OCI-M2 (cell line): ENCODE data around the gene CASK.
"Not testable (repeated sequence)": the region's sequence is repeated elsewhere in the genome, so short reads cannot be mapped to it uniquely, and the experiment has no call there.

Experiments used
- DNase-seq: peaks from one replicate; lab custom pipeline; 2025; ENCODE audit not compliant: unreplicated experiment; lab: John Stamatoyannopoulos, UW

CASK gene

DNA sequence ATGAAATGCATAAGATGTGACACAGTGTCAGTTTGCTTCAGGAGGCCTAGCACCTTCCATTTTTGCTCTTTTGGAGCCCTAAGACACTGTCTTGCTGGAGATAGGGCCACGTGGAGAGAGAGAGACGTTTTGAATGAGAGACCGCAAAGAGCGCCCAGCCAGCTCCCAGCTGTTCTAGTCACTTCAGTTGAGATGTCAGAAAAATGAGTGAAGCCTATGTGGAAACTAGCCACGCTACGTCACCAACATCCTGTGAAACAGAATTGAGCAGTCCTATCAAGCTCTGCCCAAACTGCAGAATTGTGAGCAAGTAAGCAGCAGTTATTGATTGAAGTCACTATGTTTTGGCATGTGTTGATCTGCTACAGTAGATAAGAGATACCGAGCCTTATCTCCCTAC lies 186.3 kb downstream of the CASK start:
- no peak for DNase-seq

DNA sequence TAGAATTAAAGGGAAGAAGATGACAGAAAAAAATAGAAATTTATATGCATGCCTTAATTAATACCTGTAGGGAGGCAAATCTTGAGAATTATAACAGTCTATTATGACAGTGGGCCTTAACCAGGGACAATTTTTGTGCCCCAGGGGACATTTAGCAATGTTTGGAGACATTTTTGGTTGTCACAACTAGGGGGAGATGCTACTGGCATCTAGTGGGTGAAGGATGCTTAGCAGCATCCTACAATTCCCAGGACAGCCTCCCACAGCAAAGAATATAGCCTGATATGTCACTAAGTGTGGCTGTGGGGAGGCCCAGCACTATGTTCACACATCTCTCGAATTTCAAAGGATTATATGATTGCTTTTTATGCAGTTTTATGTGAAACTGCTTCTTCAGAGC lies 188.8 kb downstream of the CASK start:
- no peak for DNase-seq

DNA sequence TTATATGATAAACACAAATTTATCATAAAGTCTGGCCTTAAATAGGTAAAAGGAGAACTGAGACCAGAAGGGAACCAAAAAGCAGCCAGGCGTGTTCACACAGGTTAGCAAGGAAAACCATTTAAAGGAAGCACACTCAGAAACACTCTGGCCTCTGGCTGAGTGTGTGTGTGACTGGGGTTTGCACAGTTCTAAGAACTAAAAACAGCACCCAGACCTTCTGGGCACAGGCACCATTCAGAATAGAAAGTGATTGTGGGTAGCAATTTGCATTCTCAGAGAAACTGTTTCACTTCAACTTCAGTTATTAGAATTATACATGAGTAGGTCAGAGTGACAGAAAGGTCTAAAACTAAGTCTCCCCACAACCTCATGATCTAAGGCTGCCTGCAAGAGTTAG lies 189.4 kb downstream of the CASK start:
- no peak for DNase-seq

DNA sequence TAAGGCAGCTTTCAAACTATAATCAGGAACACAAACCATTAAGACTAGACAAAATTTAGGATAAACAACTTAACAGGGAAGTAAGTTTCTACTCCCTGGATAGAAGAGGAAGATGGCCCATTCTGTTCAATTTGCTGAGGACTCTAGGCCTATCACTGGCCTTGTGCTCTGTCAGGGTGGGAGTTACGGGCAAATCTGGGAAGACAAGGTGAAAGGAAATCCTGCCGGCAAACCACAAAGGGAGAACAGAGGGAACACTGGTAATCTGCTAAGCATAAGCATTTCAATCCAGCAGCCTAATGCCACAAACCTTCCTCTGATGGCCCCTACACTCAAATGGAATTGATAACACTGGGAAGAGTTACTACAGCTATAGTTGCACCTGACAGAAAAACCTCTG lies 191.1 kb downstream of the CASK start:
- DNase-seq, result no peak

DNA sequence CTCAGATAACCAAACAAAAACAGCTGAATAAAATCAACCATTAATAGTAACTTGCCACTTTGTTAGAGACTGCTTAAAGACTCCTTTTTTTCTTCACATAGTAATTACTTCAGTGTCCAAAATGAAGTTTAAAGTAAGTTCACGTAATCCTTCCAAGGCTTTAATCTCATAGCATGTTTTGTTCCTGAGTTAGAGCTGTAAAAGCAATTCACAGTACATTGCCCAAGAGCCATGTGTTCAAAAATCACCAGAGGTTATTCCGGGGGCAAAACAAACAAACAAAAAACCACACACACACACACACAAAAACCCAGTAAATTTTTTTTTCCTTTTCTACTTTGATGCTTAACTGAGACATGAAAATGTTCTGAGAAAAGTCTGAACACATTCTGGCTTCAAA lies 193.3 kb downstream of the CASK start:
- no peak for DNase-seq

DNA sequence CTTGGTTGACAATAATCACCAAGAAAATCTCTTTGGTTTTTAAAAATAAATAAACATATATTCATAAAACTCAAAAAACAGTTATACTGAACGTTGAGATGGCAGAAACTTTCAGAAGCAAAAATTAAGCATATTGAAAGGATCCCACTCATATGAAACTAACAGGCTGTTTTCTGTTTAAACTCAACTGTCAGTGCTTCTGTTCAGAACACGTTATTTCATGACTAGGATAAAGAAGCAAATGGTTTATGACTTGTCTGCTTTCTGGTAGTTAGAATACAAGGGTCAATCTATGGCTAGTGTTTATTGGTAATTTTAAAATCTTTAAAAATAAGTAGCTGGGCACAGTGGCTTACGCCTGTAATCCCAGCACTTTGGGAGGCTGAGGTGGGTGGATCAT lies 195.2 kb downstream of the CASK start:
- no peak for DNase-seq

DNA sequence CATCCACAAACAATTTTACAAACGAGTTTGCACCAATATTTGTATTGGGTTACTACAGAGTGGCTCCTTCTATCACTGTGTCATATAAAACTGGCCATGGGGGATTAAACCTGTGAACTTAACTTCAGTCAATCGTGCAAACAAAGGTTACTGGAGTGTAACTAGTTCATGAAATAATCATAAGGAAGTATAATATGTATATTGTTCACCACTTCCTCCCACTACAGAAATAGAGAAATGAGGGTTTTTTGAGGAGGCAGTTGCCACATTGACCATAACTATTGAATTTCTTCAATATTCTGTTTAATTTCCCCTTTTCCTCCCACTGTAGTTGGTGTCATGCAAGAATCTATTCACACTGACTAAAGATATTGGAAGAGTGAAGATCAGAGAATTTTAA lies 199.5 kb downstream of the CASK start, which contains the start of gene GPR82:
GPR82 (plus strand) TSS at position 356 of the 400 bp plus-strand sequence. CDS start 2,846 bp downstream, outside the sequence.
- no peak for DNase-seq

DNA sequence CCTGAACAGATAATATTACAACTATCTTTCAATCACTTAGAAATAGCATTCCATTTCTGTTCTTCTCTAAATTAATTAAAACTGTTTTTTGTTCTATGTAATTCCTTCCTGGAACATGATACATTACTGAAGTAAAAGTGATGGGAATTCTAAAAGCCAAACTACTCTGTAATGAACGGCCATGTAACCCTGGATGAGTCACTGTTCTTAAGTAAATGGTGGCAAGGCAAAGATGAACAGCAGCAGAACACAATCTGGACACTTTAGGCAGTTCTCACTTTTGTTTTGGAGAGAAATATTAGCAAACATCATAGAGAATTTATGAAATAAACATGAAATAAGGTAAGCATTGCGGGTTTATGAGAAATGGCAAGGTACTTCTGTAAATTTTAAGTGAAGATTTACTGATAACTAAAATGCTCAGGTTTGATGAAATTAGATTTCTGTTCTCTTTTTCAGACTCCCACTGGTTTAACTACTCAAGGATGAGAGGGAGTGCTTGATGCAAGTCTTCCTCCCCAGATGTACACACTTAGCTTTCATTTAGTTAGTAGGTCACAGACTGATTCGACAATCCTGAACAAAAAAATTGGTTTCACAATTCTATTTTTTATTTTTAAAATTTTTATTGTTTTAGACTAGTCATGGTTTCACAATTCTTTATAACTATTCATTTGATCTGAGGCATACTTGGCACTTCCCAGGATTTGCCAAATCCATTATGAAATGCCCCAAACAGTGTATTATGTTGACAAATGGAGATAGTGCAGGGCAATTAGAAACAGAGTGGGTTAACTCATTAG lies 200.3 kb downstream of the CASK start:
- DNase-seq, result no peak

DNA sequence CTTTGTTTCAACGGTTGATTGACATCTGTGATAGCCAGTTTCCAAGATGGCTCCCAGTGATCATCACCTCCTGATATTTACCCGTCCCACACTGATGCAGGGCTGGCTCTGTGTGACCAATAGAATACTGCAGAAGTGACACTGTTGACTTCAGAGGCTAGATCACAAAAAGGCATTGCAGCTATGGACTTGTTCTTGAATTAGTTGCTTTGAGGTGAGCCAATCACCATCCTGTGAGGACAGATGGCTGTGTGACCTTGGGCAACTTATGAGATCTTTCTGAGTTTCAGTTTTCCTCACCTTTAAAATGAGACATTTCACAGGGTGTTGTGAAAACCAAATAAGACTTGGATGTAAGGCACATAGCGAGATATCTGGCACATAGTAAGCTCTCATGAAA lies 201.1 kb downstream of the CASK start:
- no peak for DNase-seq

DNA sequence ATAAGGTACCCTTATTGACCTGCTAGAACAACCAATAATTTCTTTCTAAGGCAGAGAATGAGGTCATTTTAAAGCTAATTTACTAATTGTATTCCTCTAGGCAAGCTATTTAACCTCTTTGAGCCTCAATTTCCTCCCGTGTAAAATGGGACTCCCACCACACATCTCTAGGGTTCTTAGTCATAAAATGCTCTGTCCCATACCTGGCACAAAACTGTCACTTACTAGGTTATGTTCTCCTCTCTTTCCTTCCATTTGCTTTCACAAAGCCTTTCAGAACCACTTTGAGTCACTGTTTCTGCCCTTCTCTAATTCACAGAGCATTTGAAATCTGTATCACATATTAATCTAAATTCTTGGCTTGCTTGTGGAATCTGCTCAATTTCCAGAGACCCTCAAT lies 201.8 kb downstream of the CASK start:
- no peak for DNase-seq

DNA sequence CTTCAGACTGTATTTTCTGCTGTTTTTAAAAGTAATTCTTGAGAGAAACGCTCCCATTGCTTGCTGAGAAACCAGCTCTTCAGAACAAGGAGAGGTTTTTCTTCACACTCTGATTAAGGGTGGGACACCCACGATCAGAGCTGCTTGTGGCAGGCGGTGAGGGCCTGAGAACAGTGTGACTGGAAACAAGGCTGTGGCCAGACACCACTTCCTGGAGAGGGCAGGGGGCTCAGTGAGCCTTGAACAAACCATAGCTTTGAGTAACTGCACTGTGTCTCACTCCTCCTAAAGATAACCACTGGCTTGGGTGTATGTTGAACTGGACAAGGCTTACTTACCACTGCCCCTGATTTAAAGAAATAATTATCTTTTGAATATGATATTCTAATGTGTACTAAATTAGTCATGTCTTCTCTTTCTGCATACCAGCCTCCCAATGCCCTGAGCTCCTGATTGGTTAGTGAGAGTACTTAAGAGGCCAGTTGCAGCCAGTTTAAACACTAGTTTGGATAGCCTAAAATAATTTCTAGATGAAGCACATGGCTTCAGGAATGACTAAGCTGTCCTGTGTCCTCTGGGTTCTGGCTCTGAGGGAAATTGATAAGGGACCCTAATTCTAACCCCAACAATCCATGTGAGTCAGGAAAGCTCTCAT lies 203.1 kb downstream of the CASK start:
- DNase-seq, result no peak

DNA sequence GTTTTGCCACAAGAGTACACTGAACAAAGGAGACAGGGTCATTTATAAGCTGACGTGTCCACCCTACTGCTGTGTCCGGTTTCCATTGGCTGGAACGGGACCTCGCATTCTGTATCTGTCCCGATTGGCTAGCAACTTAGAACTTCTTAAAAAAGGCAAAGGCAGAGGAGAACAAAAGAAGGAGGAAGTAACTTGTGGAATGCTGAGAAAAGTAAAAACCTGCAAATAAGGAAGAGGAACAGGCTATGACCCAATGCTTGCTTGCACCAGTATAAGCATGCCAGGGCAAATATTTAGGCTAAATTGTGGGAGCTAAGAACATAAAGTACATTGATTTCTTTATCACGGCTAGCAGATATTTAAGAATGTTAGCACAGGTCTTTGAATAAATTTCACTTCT lies 203.7 kb downstream of the CASK start:
- not testable (repeated sequence) for DNase-seq

DNA sequence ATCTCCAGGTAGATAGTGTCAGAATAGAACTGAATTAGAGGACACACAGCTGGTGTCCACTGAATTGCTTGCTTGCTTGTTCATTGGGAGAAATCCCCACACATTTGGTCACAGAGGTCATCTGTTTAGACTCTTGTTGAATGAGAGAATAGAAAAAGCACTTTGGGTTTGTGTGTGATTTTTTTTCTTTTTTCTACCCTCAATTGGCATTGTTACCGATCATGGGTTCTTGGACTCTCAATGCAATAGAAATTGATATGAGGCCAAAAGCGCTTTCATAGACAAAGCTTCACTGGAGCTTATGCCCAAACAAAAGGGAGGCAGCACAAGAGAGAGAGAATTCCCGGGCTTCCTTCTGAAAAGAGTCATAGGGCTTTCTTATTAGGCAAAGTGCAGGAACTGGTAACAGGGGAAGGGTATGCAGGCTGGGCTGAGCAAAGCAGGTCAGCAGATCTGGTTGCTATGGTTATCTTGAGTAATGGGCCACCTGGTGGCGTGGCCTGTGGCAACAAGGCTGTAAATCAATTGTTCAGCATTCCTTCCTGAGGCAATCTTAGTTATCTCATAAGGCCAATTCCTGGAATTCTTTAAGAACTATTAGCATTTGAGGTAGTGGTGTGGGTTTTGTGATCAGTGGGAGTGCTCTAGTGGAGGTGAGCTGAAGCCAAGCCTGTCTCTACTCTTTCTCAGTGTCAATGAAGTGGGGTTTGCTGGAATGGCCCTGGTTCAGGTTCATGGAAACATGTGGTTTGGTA lies 204.7 kb downstream of the CASK start:
- no peak for DNase-seq

DNA sequence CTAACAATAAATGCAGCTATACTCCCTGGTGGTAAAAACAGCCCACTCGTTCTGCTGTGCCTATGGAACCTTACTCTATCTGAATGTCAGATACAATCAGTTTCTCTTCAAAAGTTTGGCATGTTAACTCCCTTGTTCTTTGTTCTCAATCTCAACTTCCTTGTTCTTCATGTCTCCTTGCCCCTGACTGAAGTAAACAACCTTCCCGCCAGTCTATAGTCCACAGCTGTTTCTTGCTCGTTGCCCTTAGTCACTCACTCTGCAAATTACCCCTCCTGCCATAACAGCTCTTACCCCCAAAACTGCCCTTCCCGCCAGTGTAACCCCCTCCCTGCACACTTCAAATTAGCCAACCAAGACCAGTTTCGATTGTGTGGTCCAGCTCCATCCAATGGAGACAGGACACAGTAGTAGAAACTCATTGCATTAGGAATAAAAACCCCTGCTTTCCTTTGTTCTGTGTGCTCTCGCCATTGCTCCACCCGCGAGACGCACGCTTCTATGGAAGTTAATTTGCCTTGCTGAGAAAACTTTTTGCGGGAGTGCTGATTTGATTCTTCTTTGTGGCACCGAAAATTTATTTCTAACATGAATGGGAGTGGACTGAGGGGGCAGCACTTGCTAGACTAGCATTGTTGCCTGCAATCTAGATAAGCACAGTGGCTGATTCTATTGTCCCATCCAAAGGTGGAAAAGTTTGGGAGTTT lies 206.4 kb downstream of the CASK start:
- no peak for DNase-seq

DNA sequence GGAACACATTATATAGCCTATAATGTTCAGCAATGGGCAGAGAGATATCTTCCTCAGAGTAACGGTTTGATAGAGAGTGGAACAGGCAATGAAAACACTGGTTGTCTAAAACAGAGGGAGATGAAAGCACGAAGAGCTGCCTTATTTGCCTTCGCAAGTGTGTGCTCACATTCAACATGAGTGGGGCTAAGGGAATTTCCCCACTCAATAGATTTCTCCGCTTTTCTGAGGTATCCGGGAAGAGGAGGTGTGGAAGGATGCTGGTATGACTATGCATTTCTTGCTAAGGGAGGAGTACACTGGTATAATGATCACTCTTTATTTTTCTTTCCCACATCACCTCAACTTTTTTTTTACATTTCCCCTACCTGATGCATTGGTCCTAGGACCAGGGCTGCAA lies 207.1 kb downstream of the CASK start:
- DNase-seq, result no peak

DNA sequence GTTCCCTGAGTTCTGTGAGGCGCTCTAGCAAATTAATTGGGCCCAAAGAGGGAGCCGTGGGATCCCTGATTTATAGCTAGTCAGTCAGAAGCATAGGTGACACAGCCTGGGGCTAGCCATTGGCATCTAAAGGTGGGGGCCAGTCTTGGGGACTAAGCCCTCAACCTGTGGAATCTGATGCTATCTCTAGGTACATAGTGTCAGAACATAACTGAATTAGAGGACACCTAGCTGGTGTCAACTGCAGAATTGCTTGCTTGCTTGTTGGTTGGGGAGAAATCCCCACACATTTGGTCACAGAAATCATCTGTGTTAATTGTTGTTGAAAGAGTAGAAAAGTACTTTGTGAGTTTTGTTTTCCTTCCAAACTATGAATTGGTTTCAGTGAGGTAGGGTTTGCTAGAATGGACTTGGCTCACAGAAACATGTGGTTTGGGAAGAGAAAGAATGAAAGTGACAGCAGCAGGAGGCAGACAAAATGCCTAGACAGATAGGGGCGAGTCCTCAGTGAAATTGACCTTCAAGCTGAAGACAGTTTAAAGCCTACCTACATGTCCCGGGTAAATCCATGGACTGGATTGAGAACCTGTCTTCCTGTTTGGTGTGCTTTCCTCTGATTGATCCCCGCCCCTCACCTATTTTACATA lies 212.2 kb downstream of the CASK start:
- no peak for DNase-seq

DNA sequence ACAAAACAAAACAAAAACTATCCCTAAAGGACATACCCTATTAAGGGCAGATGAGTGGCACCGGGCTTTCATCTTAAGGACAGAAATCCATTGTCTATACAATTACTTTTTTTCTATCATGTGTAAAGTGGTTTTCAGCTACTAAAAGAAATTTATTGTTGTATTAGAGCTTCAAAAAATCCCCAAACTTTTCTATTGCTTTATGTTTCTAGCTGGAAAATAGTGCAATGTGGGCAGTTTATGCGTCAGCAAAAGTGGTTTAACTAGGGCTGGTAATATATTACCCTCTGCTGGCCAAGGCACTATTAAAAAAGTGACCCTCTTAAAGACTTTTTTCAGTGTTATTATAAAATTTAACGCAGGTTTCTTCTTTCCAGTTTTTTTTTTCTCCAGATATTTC lies 214.9 kb downstream of the CASK start:
- DNase-seq, result no peak

DNA sequence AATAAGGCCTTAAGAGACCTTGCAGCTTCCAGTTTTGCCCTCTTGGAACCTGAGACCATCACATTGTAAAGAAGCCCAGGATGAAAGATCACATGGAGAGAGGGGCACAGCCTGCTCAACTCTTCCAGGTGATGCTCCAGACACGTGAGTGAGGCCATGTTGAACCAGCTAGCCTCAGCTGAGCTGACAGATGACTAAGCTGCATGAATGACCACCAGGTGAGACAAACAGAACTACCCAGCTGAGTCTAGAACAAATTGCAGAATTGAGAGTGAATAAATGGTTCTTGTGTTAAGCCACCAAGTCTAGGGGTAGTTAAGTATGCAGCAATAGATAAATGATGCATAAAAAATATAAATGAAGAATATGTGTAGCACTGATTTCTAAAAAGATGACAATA lies 216.1 kb downstream of the CASK start:
- no peak for DNase-seq

DNA sequence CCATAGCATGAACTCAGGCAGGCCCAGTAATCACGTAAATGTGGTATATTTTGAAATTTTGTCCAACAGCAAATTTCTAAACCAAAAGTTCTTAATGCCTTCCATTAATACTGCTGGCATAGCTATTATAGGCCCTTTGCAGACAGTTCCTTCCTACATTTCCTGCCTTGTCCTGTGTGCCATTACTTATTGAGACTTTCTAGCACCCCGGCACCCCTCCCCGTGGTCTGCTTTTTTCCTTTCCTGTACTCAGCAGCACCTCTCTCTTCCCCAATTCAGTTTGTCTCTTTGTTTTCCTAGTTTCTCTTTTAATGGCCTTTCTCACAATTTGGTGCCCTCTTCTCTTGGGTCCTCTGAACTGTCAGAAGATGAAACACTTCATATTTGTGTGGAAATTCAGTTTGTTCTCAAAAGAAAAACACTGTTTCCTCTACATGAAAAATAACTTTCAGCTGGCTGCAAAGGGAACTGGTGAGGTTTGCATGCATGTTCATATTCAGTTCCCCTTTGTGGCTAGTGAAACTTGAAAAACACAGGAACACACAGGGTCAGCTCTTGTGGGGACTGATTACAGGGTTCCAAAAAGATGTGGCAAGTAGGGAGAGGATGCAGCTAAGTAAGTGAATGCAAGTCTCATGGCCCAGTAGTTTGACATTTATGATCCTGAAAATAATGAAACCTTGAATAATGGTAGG lies 217.5 kb downstream of the CASK start:
- DNase-seq, result no peak

DNA sequence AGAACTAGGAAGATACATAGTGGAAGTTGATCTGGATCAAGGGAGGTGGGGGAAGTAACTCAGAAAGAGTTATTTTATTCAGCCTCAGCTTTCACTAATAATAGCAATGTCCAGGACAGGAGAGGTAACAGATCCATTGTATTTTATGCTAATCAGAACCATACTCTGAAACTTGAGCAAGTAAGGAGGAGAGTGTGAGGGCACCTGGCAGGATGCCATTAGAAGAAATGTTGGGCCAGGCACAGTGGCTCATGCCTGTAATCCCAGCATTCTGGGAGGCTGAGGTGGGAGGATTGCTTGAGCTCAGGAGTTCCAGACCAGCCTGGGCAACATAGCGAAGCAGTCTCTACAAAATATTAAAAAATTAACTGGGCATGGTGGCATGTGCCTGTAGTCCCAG lies 218.3 kb downstream of the CASK start:
- no peak for DNase-seq
